HCT116 (cell line): ENCODE results near the gene JAGN1. TPM values are rescaled to one million over a fixed set of nuclear protein-coding genes. Genes with fewer than 3 reads are reported as not detected.

ENCODE experiments used
- ATAC-seq: fragments of 200-7000 bp; cut with Tn5 transposase; 2 replicates; pipeline ENCODE4 v1.9.1; 2020; ENCODE audit warnings: mild to moderate bottlenecking, moderate library complexity
- BruUV-seq: library from RNA; stranded (reverse); fragments of 400-500 nt; replicated peaks from 2 replicates; lab custom pipeline; 2021; lab: Mats Ljungman, UMichigan
- CTCF ChIA-PET: fragments of 300-600 bp; sonication (Branson Sonifier 250); formaldehyde crosslinking; loops from one replicate; lab custom pipeline; 2021; ENCODE audit warnings: antibody characterized with exemption; lab: Charles Lee
- POLR2A ChIA-PET: fragments of 300-600, 350-600 bp; sonication (Branson Sonifier 250); formaldehyde crosslinking; loops from one replicate; lab custom pipeline; 2021; ENCODE audit warnings: antibody characterized with exemption; lab: Charles Lee
- RAD21 ChIA-PET, 2 experiments: fragments of 300-600 bp; sonication (Branson Sonifier 250); formaldehyde crosslinking; loops; one replicate each; lab custom pipeline; 2023; ENCODE audit warnings: low total read pairs in 2 of 2; ENCODE audit not compliant: uncharacterized antibody in 2 of 2, unreplicated experiment in 2 of 2, low non-redundant PET in 1 of 2; lab: Charles Lee
- DNase-seq: peaks from one replicate; pipeline ENCODE4 v3.0.0-alpha.2; 2010; ENCODE audit warnings: low read depth, low spot score
- H2AFZ ChIP-seq: fragments of 200-600 bp; shearing (Covaris generic), sonication (generic); 2 replicates; pipeline ENCODE4 v1.6.1; 2017; ENCODE audit warnings: low read depth, mixed run types, mixed read lengths, antibody characterized with exemption, low read length; ENCODE audit not compliant: poor library complexity, severe bottlenecking
- H3K27ac ChIP-seq: 2 replicates; pipeline ENCODE4 v1.5.1; 2012; ENCODE audit warnings: low read depth, low read length
- H3K27me3 ChIP-seq: fragments of 200-600 bp; sonication (generic); 2 replicates; pipeline ENCODE4 v1.6.1; 2016; ENCODE audit warnings: mixed run types, low read length, mixed read lengths; ENCODE audit not compliant: insufficient read depth
- H3K36me3 ChIP-seq, 2 experiments: fragments of 200-500 bp in 1 of 2; fragments of 200-600 bp in 1 of 2; sonication (Bioruptor generic) in 1 of 2; sonication (generic) in 1 of 2; 2 replicates each; pipeline versions ENCODE4 v1.5.1 to v1.6.1; 2014 to 2016; ENCODE audit warnings: low read length in 2 of 2, inconsistent platforms in 1 of 2, mixed read lengths in 1 of 2, mixed run types in 1 of 2; ENCODE audit not compliant: insufficient read depth in 2 of 2, control insufficient read depth in 1 of 2
- H3K4me1 ChIP-seq, 2 experiments: fragments of 200-600 bp in 1 of 2; sonication (generic) in 1 of 2; 2 replicates each; pipeline versions ENCODE4 v1.5.1 to v1.6.1; 2012 to 2017; ENCODE audit warnings: low read length in 2 of 2, inconsistent platforms in 1 of 2, mild to moderate bottlenecking in 1 of 2, mixed read lengths in 1 of 2, mixed run types in 1 of 2, moderate library complexity in 1 of 2; ENCODE audit not compliant: insufficient read depth in 2 of 2, control insufficient read depth in 1 of 2
- H3K4me2 ChIP-seq: fragments of 200-600 bp; sonication (generic); 2 replicates; pipeline ENCODE4 v1.6.1; 2017; ENCODE audit warnings: mixed run types, low read length, mixed read lengths
- H3K4me3 ChIP-seq, 2 experiments: fragments of 200-600 bp in 1 of 2; sonication (generic) in 1 of 2; replicated peaks in 1 of 2; 2 replicates each; pipeline ENCODE4 v1.5.1; 2011 to 2016; ENCODE audit warnings: low read length in 2 of 2, control low read depth in 1 of 2, low read depth in 1 of 2, mild to moderate bottlenecking in 1 of 2, mixed read lengths in 1 of 2, mixed run types in 1 of 2
- H3K79me2 ChIP-seq: fragments of 200-600 bp; sonication (generic); 2 replicates; pipeline ENCODE4 v1.6.1; 2017; ENCODE audit warnings: mild to moderate bottlenecking, mixed run types, low read length, moderate library complexity, mixed read lengths; ENCODE audit not compliant: insufficient read depth
- H3K9ac ChIP-seq: fragments of 200-600 bp; sonication (generic); 2 replicates; pipeline ENCODE4 v1.6.1; 2016; ENCODE audit warnings: low read length, mixed read lengths
- H3K9me2 ChIP-seq: fragments of 200-600 bp; sonication (generic), shearing (Covaris generic); 2 replicates; pipeline ENCODE4 v1.6.1; 2017; ENCODE audit warnings: mixed run types, mild to moderate bottlenecking, moderate library complexity; ENCODE audit not compliant: insufficient read depth
- H3K9me3 ChIP-seq, 2 experiments: fragments of 200-500 bp in 1 of 2; fragments of 200-600 bp in 1 of 2; sonication (Bioruptor generic) in 1 of 2; sonication (generic) in 1 of 2; 2 replicates each; pipeline ENCODE4 v1.6.1; 2014 to 2017; ENCODE audit warnings: low read length in 2 of 2, mixed read lengths in 2 of 2, inconsistent platforms in 1 of 2, low read depth in 1 of 2, mild to moderate bottlenecking in 1 of 2, mixed run types in 1 of 2, moderate library complexity in 1 of 2; ENCODE audit not compliant: control insufficient read depth in 1 of 2, insufficient read depth in 1 of 2
- H4K20me1 ChIP-seq: fragments of 200-600 bp; sonication (generic), shearing (Covaris generic); 2 replicates; pipeline ENCODE4 v1.6.1; 2017; ENCODE audit warnings: mixed run types, mild to moderate bottlenecking, moderate library complexity; ENCODE audit not compliant: insufficient read depth
- CEBPB ChIP-seq: IDR thresholded peaks from 2 replicates; pipeline ENCODE4 v1.6.1; 2012; ENCODE audit warnings: low read depth
- POLR2AphosphoS5 ChIP-seq: IDR thresholded peaks from 2 replicates; pipeline ENCODE4 v1.6.1; 2011; ENCODE audit warnings: mild to moderate bottlenecking, low read depth, low read length, moderate library complexity
- RAD21 ChIP-seq: IDR thresholded peaks from 2 replicates; pipeline ENCODE4 v1.6.1; 2012; ENCODE audit warnings: low read depth, mild to moderate bottlenecking
- TCF7L2 ChIP-seq: IDR thresholded peaks from 2 replicates; pipeline ENCODE4 v1.7.0; 2011; ENCODE audit warnings: borderline replicate concordance, inconsistent platforms; ENCODE audit not compliant: insufficient read depth, insufficient read length; ENCODE audit errors: extremely low read depth
- YY1 ChIP-seq: IDR thresholded peaks from 2 replicates; pipeline ENCODE4 v1.6.1; 2011; ENCODE audit warnings: low read length, low read depth, moderate library complexity, mild to moderate bottlenecking; ENCODE audit not compliant: insufficient replicate concordance; ENCODE audit errors: extremely low read depth
- intact Hi-C: fragments of 100-400 bp; cut with micrococcal nuclease; formaldehyde crosslinking; loops from 2 replicates; pipeline ENCODE4 v1.10.0; 2022
- total RNA-seq: library from RNA; stranded (reverse); gene quantifications from one replicate; pipeline ENCODE4 v1.2.1, GENCODE V29; 2021; ENCODE audit not compliant: unreplicated experiment
- TF ChIP-seq, protein P1 (sequence below): IDR thresholded peaks from 2 replicates; pipeline ENCODE4 v1.6.1; 2012; ENCODE audit warnings: low read depth

The JAGN1 gene
- total RNA-seq, 1 experiment from 2014 or later = 33.4 TPM

DNA sequence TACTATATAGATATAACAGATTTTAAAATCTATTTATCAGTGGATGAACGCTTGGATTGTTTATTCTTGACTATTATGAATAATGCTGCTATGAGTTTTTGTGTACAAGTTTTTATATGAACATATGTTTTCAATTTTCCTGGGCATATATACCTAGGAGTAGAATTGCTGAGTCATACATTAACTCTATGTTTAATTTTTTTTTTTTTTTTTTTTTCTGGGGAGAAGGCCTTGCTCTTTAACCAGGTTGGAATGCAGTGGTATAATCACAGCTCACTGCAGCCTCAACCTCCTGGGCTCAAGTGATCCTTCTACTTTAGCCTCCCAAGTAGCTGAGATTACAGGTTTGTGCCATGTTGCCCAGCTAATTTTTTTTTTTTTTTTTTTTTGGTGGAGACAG lies 19.4 kb upstream of the JAGN1 start:
- no peaks in the 10 kb centered on the region for H3K36me3 ChIP-seq
- ChIA-PET RAD21 (no interaction called here), POLR2A (no interaction called here), CTCF (no interaction called here)
- ATAC-seq (no peak), DNase-seq (no peak)
- H4K20me1 ChIP-seq = no peaks in the 10 kb centered on the region
- intact Hi-C loops = no loop called here
- TF ChIP-seq CEBPB = no peak
- no peak for TF ChIP-seq YY1
- no peak for TF ChIP-seq RAD21
- no peak for TF ChIP-seq TCF7L2
- TF ChIP-seq, protein P1, sequence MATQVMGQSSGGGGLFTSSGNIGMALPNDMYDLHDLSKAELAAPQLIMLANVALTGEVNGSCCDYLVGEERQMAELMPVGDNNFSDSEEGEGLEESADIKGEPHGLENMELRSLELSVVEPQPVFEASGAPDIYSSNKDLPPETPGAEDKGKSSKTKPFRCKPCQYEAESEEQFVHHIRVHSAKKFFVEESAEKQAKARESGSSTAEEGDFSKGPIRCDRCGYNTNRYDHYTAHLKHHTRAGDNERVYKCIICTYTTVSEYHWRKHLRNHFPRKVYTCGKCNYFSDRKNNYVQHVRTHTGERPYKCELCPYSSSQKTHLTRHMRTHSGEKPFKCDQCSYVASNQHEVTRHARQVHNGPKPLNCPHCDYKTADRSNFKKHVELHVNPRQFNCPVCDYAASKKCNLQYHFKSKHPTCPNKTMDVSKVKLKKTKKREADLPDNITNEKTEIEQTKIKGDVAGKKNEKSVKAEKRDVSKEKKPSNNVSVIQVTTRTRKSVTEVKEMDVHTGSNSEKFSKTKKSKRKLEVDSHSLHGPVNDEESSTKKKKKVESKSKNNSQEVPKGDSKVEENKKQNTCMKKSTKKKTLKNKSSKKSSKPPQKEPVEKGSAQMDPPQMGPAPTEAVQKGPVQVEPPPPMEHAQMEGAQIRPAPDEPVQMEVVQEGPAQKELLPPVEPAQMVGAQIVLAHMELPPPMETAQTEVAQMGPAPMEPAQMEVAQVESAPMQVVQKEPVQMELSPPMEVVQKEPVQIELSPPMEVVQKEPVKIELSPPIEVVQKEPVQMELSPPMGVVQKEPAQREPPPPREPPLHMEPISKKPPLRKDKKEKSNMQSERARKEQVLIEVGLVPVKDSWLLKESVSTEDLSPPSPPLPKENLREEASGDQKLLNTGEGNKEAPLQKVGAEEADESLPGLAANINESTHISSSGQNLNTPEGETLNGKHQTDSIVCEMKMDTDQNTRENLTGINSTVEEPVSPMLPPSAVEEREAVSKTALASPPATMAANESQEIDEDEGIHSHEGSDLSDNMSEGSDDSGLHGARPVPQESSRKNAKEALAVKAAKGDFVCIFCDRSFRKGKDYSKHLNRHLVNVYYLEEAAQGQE = no peak
- TF ChIP-seq POLR2AphosphoS5 = no peak
- no peak overlapping the region for H3K9ac ChIP-seq
- H3K4me1 ChIP-seq = peaks cover 0 to 20% of the 10 kb centered on the region in 2 experiments; a peak in 2 of 4 replicates
- H3K27me3 ChIP-seq = no peaks in the 10 kb centered on the region
- no TSS peak for BruUV-seq
- no peaks in the 10 kb centered on the region for H3K9me3 ChIP-seq
- H3K79me2 ChIP-seq = no peaks in the 10 kb centered on the region
- H2AFZ ChIP-seq = peak overlapping the region; percentile 16
- H3K4me3 ChIP-seq = no peak overlapping the region
- H3K27ac ChIP-seq = no peak overlapping the region; the same call in 1 of the 2 replicates
- no peak overlapping the region for H3K4me2 ChIP-seq
- no peaks in the 10 kb centered on the region for H3K9me2 ChIP-seq
